AG10803 (cell line): Measurements from ENCODE around the gene CTNNA1.
"Not testable (repeated sequence)": the region's sequence is repeated elsewhere in the genome, so short reads cannot be mapped to it uniquely, and the experiment has no call there.

Experiments used
- DNase-seq: peaks from one replicate; pipeline ENCODE4 v3.0.0; 2010; ENCODE audit warnings: low read depth
- H3K4me3 ChIP-seq: 2 replicates; pipeline ENCODE4 v1.5.1; 2011; ENCODE audit warnings: mild to moderate bottlenecking, low read length, control low read depth
- CTCF ChIP-seq: conservative IDR thresholded peaks from 2 replicates; pipeline ENCODE4 v1.5.1; 2011; ENCODE audit warnings: mild to moderate bottlenecking, low read length, control low read depth, inconsistent platforms

The CTNNA1 gene

GRCh38 chr5:138709202-138709601, 44.0 kb upstream of the CTNNA1 start:
- H3K4me3 ChIP-seq, result no peak overlapping the region
- no peak for TF ChIP-seq CTCF
- DNase-seq, result no peak

GRCh38 chr5:138711087-138711486, 42.1 kb upstream of the CTNNA1 start:
- TF ChIP-seq CTCF, result no peak
- DNase-seq, result no peak
- H3K4me3 ChIP-seq, result no peak overlapping the region

GRCh38 chr5:138711811-138712210, 41.4 kb upstream of the CTNNA1 start:
- H3K4me3 ChIP-seq, result no peak overlapping the region
- no peak for TF ChIP-seq CTCF
- DNase-seq, result no peak

GRCh38 chr5:138712324-138712723, 40.9 kb upstream of the CTNNA1 start:
- TF ChIP-seq CTCF, result no peak
- no peak for DNase-seq
- H3K4me3 ChIP-seq, result no peak overlapping the region

GRCh38 chr5:138712791-138713190, 40.4 kb upstream of the CTNNA1 start:
- H3K4me3 ChIP-seq, result no peak overlapping the region
- TF ChIP-seq CTCF, result no peak
- no peak for DNase-seq

GRCh38 chr5:138713247-138713646, 40.0 kb upstream of the CTNNA1 start:
- DNase-seq, result no peak
- no peak for TF ChIP-seq CTCF
- no peak overlapping the region for H3K4me3 ChIP-seq

- no peak overlapping the region for H3K4me3 ChIP-seq
- DNase-seq, result no peak
- no peak for TF ChIP-seq CTCF
These were observed 38.5 kb upstream of the CTNNA1 start for GRCh38 chr5:138714694-138715093.

- DNase-seq, H3K4me3 ChIP-seq: not testable (repeated sequence)
These were observed 37.2 kb upstream of the CTNNA1 start for GRCh38 chr5:138715931-138716432.
